Kidney (tissue), 14 donors: ENCODE measurements around the gene AACS. TPM values are rescaled to one million over a fixed set of nuclear protein-coding genes. Genes with fewer than 3 reads are reported as not detected.
"Not testable (repeated sequence)": the region's sequence is repeated elsewhere in the genome, so short reads cannot be mapped to it uniquely, and the experiment has no call there.

Source experiments
- DNase-seq, 5 donors: peaks; one replicate each; pipeline ENCODE4 v3.0.0-alpha.2; 2013 to 2020
- FAIRE-seq: peaks from 2 replicates; lab custom pipeline; 2012; peaks lifted over from hg19 to GRCh38; lab: Jason Lieb, UNC
- H3K27ac ChIP-seq, 2 donors: one replicate each; pipeline ENCODE4 v1.7.0; 2013; ENCODE audit warnings: low read depth in 2 of 2, low read length in 2 of 2, inconsistent platforms in 1 of 2
- H3K27me3 ChIP-seq: one replicate; pipeline ENCODE4 v1.7.1; 2013; ENCODE audit warnings: low read length, inconsistent platforms; ENCODE audit not compliant: control insufficient read depth, insufficient read depth
- H3K36me3 ChIP-seq, 3 donors: one replicate each; pipeline versions ENCODE4 v1.7.0 to v1.7.1; 2013; ENCODE audit warnings: low read length in 3 of 3, control low read depth in 1 of 3, inconsistent platforms in 1 of 3; ENCODE audit not compliant: insufficient read depth in 3 of 3, control insufficient read depth in 2 of 3
- H3K4me1 ChIP-seq, 3 donors: one replicate each; pipeline versions ENCODE4 v1.7.0 to v1.7.1; 2013; ENCODE audit warnings: low read length in 3 of 3, inconsistent platforms in 1 of 3, low read depth in 1 of 3; ENCODE audit not compliant: control insufficient read depth in 2 of 3, insufficient read depth in 2 of 3
- H3K4me3 ChIP-seq, 3 donors: one replicate each; pipeline versions ENCODE4 v1.7.0 to v1.8.1; 2013; ENCODE audit warnings: low read length in 3 of 3, control low read depth in 1 of 3, inconsistent platforms in 1 of 3
- H3K9ac ChIP-seq, 3 donors: one replicate each; pipeline versions ENCODE4 v1.7.0 to v1.7.1; 2013; ENCODE audit warnings: low read length in 3 of 3, control low read depth in 1 of 3, inconsistent platforms in 1 of 3
- H3K9me3 ChIP-seq, 3 donors: one replicate each; pipeline versions ENCODE4 v1.7.0 to v1.7.1; 2013; ENCODE audit warnings: low read length in 3 of 3, control low read depth in 1 of 3, inconsistent platforms in 1 of 3; ENCODE audit not compliant: control insufficient read depth in 2 of 3, insufficient read depth in 1 of 3
- CTCF ChIP-seq: IDR thresholded peaks from 3 replicates; pipeline ENCODE4 v1.5.1; 2012; ENCODE audit warnings: mild to moderate bottlenecking, moderate library complexity, borderline replicate concordance; ENCODE audit not compliant: insufficient read depth; ENCODE audit errors: extremely low read depth
- intact Hi-C: fragments of 100-400 bp; cut with DNase I; formaldehyde crosslinking; loops from one replicate; pipeline ENCODE4 v1.11.1; 2022
- polyA plus RNA-seq: library from polyadenylated mRNA; stranded (reverse); fragments of 350-450 nt; fragmentation: Illumina TruSeq; extraction: RNeasy Lipid Tissue Mini Kit (QIAGEN cat#74804); gene quantifications from one replicate; pipeline ENCODE4 v1.2.3, GENCODE V29; 2014; ENCODE audit warnings: low read depth, low replicate concordance; ENCODE audit not compliant: insufficient read depth
- total RNA-seq: library from RNA; stranded (reverse); fragmentation: NEBNext Ultra II Directional; extraction: Animal tissue kit (Norgen Biotek cat#: 25700); gene quantifications from one replicate; pipeline ENCODE4 v1.2.1, GENCODE V29; 2021
- donor health status: control.
- donor health status: control.
- donor health status: control.
- donor health status: control.
- donor health status: control.
- donor health status: DM: yes; HTN: yes; CAD: no.
- donor health status: Normal renal cell carcinoma (clear cell type).

AACS gene
- total and polyA plus RNA-seq, 2 donors from 2014 or later: 20.9 TPM

GRCh38 chr12:125110641-125111360 is 45.6 kb downstream of the AACS start:
- DNase-seq: no peak
- Histone ChIP-seq H3K27me3 (no peaks in the 10 kb centered on the region), H3K9me3 (no peaks in the 10 kb centered on the region), H3K4me1 (no peaks in the 10 kb centered on the region), H3K27ac (no peak overlapping the region), H3K36me3 (peaks cover 0 to 3% (median 0%) of the 10 kb centered on the region in 3 donors), H3K4me3 (no peak overlapping the region), H3K9ac (no peak overlapping the region)
- TF ChIP-seq CTCF: no peak
- intact Hi-C loops: no loop called here
- no peak for FAIRE-seq

- intact Hi-C loops: no loop called here
Measured at GRCh38 chr12:125111403-125111802, 46.2 kb downstream of the AACS start.

GRCh38 chr12:125112614-125113013 is 47.4 kb downstream of the AACS start:
- intact Hi-C loops, H3K27me3 ChIP-seq, H3K4me3 ChIP-seq, DNase-seq, FAIRE-seq, H3K27ac ChIP-seq, H3K9ac ChIP-seq, H3K4me1 ChIP-seq, H3K9me3 ChIP-seq, H3K36me3 ChIP-seq: not testable (repeated sequence)

More at GRCh38 chr12:125111403-125111802, 46.2 kb downstream of the AACS start:
- Histone ChIP-seq H3K36me3 (peaks cover 0 to 3% (median 0%) of the 10 kb centered on the region in 3 donors), H3K4me1 (no peaks in the 10 kb centered on the region), H3K27me3 (no peaks in the 10 kb centered on the region), H3K27ac (no peak overlapping the region), H3K4me3 (no peak overlapping the region), H3K9ac (no peak overlapping the region), H3K9me3 (no peaks in the 10 kb centered on the region)
- no peak for FAIRE-seq
- no peak for DNase-seq
- no peak for TF ChIP-seq CTCF

- intact Hi-C loops: no loop called here
- no peak for FAIRE-seq
Measured at GRCh38 chr12:125113263-125113662, 48.0 kb downstream of the AACS start.

More at GRCh38 chr12:125113263-125113662, 48.0 kb downstream of the AACS start:
- no peak for TF ChIP-seq CTCF
- Histone ChIP-seq H3K27ac (no peak overlapping the region), H3K36me3 (peaks cover 0 to 3% (median 0%) of the 10 kb centered on the region in 3 donors), H3K4me1 (no peaks in the 10 kb centered on the region), H3K27me3 (no peaks in the 10 kb centered on the region), H3K9ac (no peak overlapping the region), H3K9me3 (no peaks in the 10 kb centered on the region), H3K4me3 (no peak overlapping the region)
- no peak for DNase-seq
